IPS DF 6.9 (cell line): Measurements from ENCODE around the gene MIER3.
A peak's percentile ranks its signal among the peaks of the same experiment; 100 is the strongest.

ENCODE experiments used
- DNase-seq: peaks from one replicate; pipeline ENCODE4 v3.0.0-alpha.2; 2013; ENCODE audit warnings: low read depth, low spot score
- H3K27ac ChIP-seq: one replicate; pipeline ENCODE4 v1.5.1; 2013; ENCODE audit warnings: low read length, control low read depth
- H3K27me3 ChIP-seq: 2 replicates; pipeline ENCODE4 v1.6.1; 2013; ENCODE audit warnings: mild to moderate bottlenecking, low read length; ENCODE audit not compliant: control insufficient read depth, insufficient read depth
- H3K36me3 ChIP-seq: 2 replicates; pipeline ENCODE4 v1.6.1; 2013; ENCODE audit warnings: low read length; ENCODE audit not compliant: control insufficient read depth, insufficient read depth
- H3K4me1 ChIP-seq: 2 replicates; pipeline ENCODE4 v1.6.1; 2013; ENCODE audit warnings: low read length; ENCODE audit not compliant: control insufficient read depth, insufficient read depth
- H3K4me3 ChIP-seq: 2 replicates; pipeline ENCODE4 v1.5.1; 2013; ENCODE audit warnings: mild to moderate bottlenecking, low read length
- H3K9me3 ChIP-seq: 2 replicates; pipeline ENCODE4 v1.6.1; 2013; ENCODE audit warnings: low read length, inconsistent platforms; ENCODE audit not compliant: control insufficient read depth, insufficient read depth
- WGBS: extraction: QIAGEN DNeasy Blood & Tissue Kit; methylation state at CpG from one replicate; pipeline ENCODE4 v1.1.7; 2013; ENCODE audit warnings: mixed read lengths, missing lambda C conversion rate; ENCODE audit not compliant: insufficient read length, insufficient coverage; 5-methylcytosine and 5-hydroxymethylcytosine counted together

MIER3 gene

GRCh38 chr5:56951946-56952691 lies at the start of gene MIER3:
MIER3 (minus strand) TSS chr5:56952123; CDS start chr5:56952102, 21 bp downstream.
- H3K27me3 ChIP-seq: no peaks in the 10 kb centered on the region
- no CpG with 5 or more reads among the region's 89 CpGs for WGBS
- no peaks in the 10 kb centered on the region for H3K9me3 ChIP-seq
- no peak for DNase-seq
- H3K36me3 ChIP-seq: no peaks in the 10 kb centered on the region
- H3K27ac ChIP-seq: no peak within 1 kb of the TSS
- H3K4me1 ChIP-seq: no peaks in the 10 kb centered on the region
- H3K4me3 ChIP-seq: peak within 1 kb of the TSS; percentile 99

- no peak for DNase-seq
- no peaks in the 10 kb centered on the region for H3K9me3 ChIP-seq
- no peaks in the 10 kb centered on the region for H3K36me3 ChIP-seq
- H3K4me3 ChIP-seq: no peak overlapping the region
- H3K4me1 ChIP-seq: no peaks in the 10 kb centered on the region
- no peaks in the 10 kb centered on the region for H3K27me3 ChIP-seq
- H3K27ac ChIP-seq: no peak overlapping the region
- WGBS: no CpG with 5 or more reads among the region's 1 CpG
These were observed 43.7 kb upstream of the MIER3 start for GRCh38 chr5:56995596-56995995.

- no peak for DNase-seq
- Histone ChIP-seq H3K4me3 (no peak overlapping the region), H3K4me1 (no peaks in the 10 kb centered on the region), H3K36me3 (no peaks in the 10 kb centered on the region), H3K9me3 (no peaks in the 10 kb centered on the region), H3K27me3 (no peaks in the 10 kb centered on the region), H3K27ac (no peak overlapping the region)
- no CpG with 5 or more reads among the region's 2 CpGs for WGBS
These were observed 41.3 kb upstream of the MIER3 start for GRCh38 chr5:56993241-56993640.

GRCh38 chr5:56989676-56990075 lies 37.8 kb upstream of the MIER3 start:
- Histone ChIP-seq H3K27ac (no peak overlapping the region), H3K4me1 (no peaks in the 10 kb centered on the region), H3K9me3 (no peaks in the 10 kb centered on the region), H3K4me3 (no peak overlapping the region), H3K36me3 (no peaks in the 10 kb centered on the region), H3K27me3 (no peaks in the 10 kb centered on the region)
- no peak for DNase-seq
- no CpG with 5 or more reads among the region's 2 CpGs for WGBS

GRCh38 chr5:56988490-56988889 lies 36.6 kb upstream of the MIER3 start:
- Histone ChIP-seq H3K4me3 (no peak overlapping the region), H3K9me3 (no peaks in the 10 kb centered on the region), H3K27me3 (no peaks in the 10 kb centered on the region), H3K4me1 (no peaks in the 10 kb centered on the region), H3K36me3 (no peaks in the 10 kb centered on the region), H3K27ac (no peak overlapping the region)
- no peak for DNase-seq
- no CpG with 5 or more reads among the region's 4 CpGs for WGBS

- no peak for DNase-seq
- H3K36me3 ChIP-seq: no peaks in the 10 kb centered on the region
- H3K4me1 ChIP-seq: no peaks in the 10 kb centered on the region
- WGBS: no CpG with 5 or more reads among the region's 4 CpGs
- H3K27ac ChIP-seq: no peak overlapping the region
- no peak overlapping the region for H3K4me3 ChIP-seq
- H3K27me3 ChIP-seq: no peaks in the 10 kb centered on the region
- no peaks in the 10 kb centered on the region for H3K9me3 ChIP-seq
These were observed 35.2 kb upstream of the MIER3 start for GRCh38 chr5:56987171-56987570.

GRCh38 chr5:56986626-56986947 lies 34.7 kb upstream of the MIER3 start:
- Histone ChIP-seq H3K9me3 (no peaks in the 10 kb centered on the region), H3K27ac (no peak overlapping the region), H3K27me3 (no peaks in the 10 kb centered on the region), H3K4me1 (no peaks in the 10 kb centered on the region), H3K4me3 (no peak overlapping the region), H3K36me3 (no peaks in the 10 kb centered on the region)
- no peak for DNase-seq
- WGBS: no CpG with 5 or more reads among the region's 1 CpG

GRCh38 chr5:56985936-56986625 lies 34.2 kb upstream of the MIER3 start:
- no peak for DNase-seq
- Histone ChIP-seq H3K9me3 (no peaks in the 10 kb centered on the region), H3K4me3 (no peak overlapping the region), H3K36me3 (no peaks in the 10 kb centered on the region), H3K4me1 (no peaks in the 10 kb centered on the region), H3K27ac (no peak overlapping the region), H3K27me3 (no peaks in the 10 kb centered on the region)
- no CpG with 5 or more reads among the region's 3 CpGs for WGBS

GRCh38 chr5:56984445-56984844 lies 32.5 kb upstream of the MIER3 start:
- no peaks in the 10 kb centered on the region for H3K36me3 ChIP-seq
- H3K4me3 ChIP-seq: no peak overlapping the region
- no peaks in the 10 kb centered on the region for H3K4me1 ChIP-seq
- no peaks in the 10 kb centered on the region for H3K27me3 ChIP-seq
- no peaks in the 10 kb centered on the region for H3K9me3 ChIP-seq
- no peak overlapping the region for H3K27ac ChIP-seq
- no peak for DNase-seq
- WGBS: no CpG with 5 or more reads among the region's 1 CpG

GRCh38 chr5:56983593-56984361 lies 31.9 kb upstream of the MIER3 start:
- H3K9me3 ChIP-seq: no peaks in the 10 kb centered on the region
- H3K4me3 ChIP-seq: no peak overlapping the region
- DNase-seq: no peak
- WGBS: no CpG with 5 or more reads among the region's 1 CpG
- H3K27ac ChIP-seq: no peak overlapping the region
- H3K36me3 ChIP-seq: no peaks in the 10 kb centered on the region
- no peaks in the 10 kb centered on the region for H3K27me3 ChIP-seq
- H3K4me1 ChIP-seq: no peaks in the 10 kb centered on the region
